GM12878 (cell line): ENCODE results near the gene TAX1BP1. TPM values are rescaled to one million over a fixed set of nuclear protein-coding genes. Genes with fewer than 3 reads are reported as not detected.

Source experiments
- ATAC-seq: fragments of 200-7000 bp; cut with Tn5 transposase; 3 replicates; pipeline ENCODE4 v1.9.1; 2020; ENCODE audit warnings: mild to moderate bottlenecking, moderate library complexity
- BruUV-seq: library from RNA; stranded (reverse); fragments of 400-500 nt; replicated peaks from 2 replicates; lab custom pipeline; 2021; lab: Mats Ljungman, UMichigan
- CTCF ChIA-PET: fragments of 300-600 bp; sonication (Branson Sonifier 250); formaldehyde crosslinking; extraction: SDS; loops from one replicate; lab custom pipeline; 2021; ENCODE audit warnings: inconsistent platforms; lab: Yijun Ruan, JAX
- POLR2A ChIA-PET: fragments of 350-600 bp; formaldehyde crosslinking; extraction: SDS; loops from one replicate; lab custom pipeline; 2021; ENCODE audit warnings: inconsistent platforms; lab: Charles Lee
- RAD21 ChIA-PET: fragments of 300-600 bp; sonication (Branson Sonifier 250); formaldehyde crosslinking; loops from one replicate; lab custom pipeline; 2023; ENCODE audit warnings: antibody characterized with exemption; ENCODE audit not compliant: unreplicated experiment; lab: Charles Lee
- SMC1A ChIA-PET: fragments of 300-600 bp; sonication (Branson Sonifier 250); formaldehyde crosslinking; loops from one replicate; lab custom pipeline; 2023; ENCODE audit not compliant: unreplicated experiment, uncharacterized antibody; lab: Charles Lee
- DNase-seq: peaks from one replicate; pipeline ENCODE4 v3.0.0-alpha.2; 2011; ENCODE audit warnings: low read depth, low spot score
- FAIRE-seq: peaks from 3 replicates; lab custom pipeline; 2011; peaks lifted over from hg19 to GRCh38; lab: Jason Lieb, UNC
- H2AFZ ChIP-seq: 2 replicates; pipeline ENCODE4 v1.6.0; 2011; ENCODE audit warnings: low read depth, low read length, control low read depth; ENCODE audit not compliant: control insufficient read depth
- H3K27ac ChIP-seq: 2 replicates; pipeline ENCODE4 v1.5.1; 2011; ENCODE audit warnings: control low read depth; ENCODE audit not compliant: control insufficient read depth, insufficient read depth
- H3K27me3 ChIP-seq, 2 experiments: replicated peaks in 1 of 2; 2 replicates each; pipeline versions ENCODE4 v1.6.0 to v1.6.1; 2011; ENCODE audit warnings: low read length in 1 of 2; ENCODE audit not compliant: control insufficient read depth in 2 of 2, insufficient read depth in 2 of 2
- H3K36me3 ChIP-seq, 2 experiments: 2 replicates each; pipeline ENCODE4 v1.5.1; 2011; ENCODE audit warnings: low read length in 1 of 2; ENCODE audit not compliant: control insufficient read depth in 2 of 2, insufficient read depth in 2 of 2
- H3K4me1 ChIP-seq: 2 replicates; pipeline ENCODE4 v1.6.1; 2011; ENCODE audit warnings: mild to moderate bottlenecking, low read length, moderate library complexity, mixed read lengths; ENCODE audit not compliant: control insufficient read depth, insufficient read depth
- H3K4me2 ChIP-seq: 2 replicates; pipeline ENCODE4 v1.6.0; 2011; ENCODE audit warnings: control low read depth; ENCODE audit not compliant: control insufficient read depth, insufficient read depth
- H3K4me3 ChIP-seq: fragments of 200-600 bp; sonication (generic); 2 replicates; pipeline ENCODE4 v1.5.1; 2016
- H3K79me2 ChIP-seq: 2 replicates; pipeline ENCODE4 v1.6.0; 2011; ENCODE audit warnings: low read length; ENCODE audit not compliant: control insufficient read depth, insufficient read depth
- H3K9ac ChIP-seq: 2 replicates; pipeline ENCODE4 v1.8.0; 2011; ENCODE audit warnings: low read length, control low read depth, mixed read lengths; ENCODE audit not compliant: control insufficient read depth, insufficient read depth
- H3K9me3 ChIP-seq: replicated peaks from 3 replicates; pipeline ENCODE4 v1.5.1; 2011; ENCODE audit warnings: mild to moderate bottlenecking, low read length; ENCODE audit not compliant: control insufficient read depth, insufficient read depth
- H4K20me1 ChIP-seq: 2 replicates; pipeline ENCODE4 v1.6.0; 2011; ENCODE audit not compliant: control insufficient read depth, insufficient read depth
- BACH1 ChIP-seq: fragments of 450-650 bp; IDR thresholded peaks from 2 replicates; pipeline ENCODE4 v1.6.1; 2017; ENCODE audit warnings: mild to moderate bottlenecking, borderline replicate concordance
- CREB1 ChIP-seq: IDR thresholded peaks from 2 replicates; pipeline ENCODE4 v1.6.1; 2012; ENCODE audit warnings: low read depth, mild to moderate bottlenecking, inconsistent platforms
- EGR1 ChIP-seq, 2 experiments: IDR thresholded peaks; 1 replicate in 1 of 2; 2 replicates in 1 of 2; pipeline ENCODE4 v1.6.1; 2011 to 2012; ENCODE audit warnings: low read depth in 2 of 2, low read length in 2 of 2, borderline replicate concordance in 1 of 2, mild to moderate bottlenecking in 1 of 2, moderate library complexity in 1 of 2
- FOXK2 ChIP-seq: fragments of 450-650 bp; IDR thresholded peaks from 2 replicates; pipeline ENCODE4 v1.6.1; 2017; ENCODE audit warnings: mild to moderate bottlenecking, moderate library complexity
- HDAC2 ChIP-seq: fragments of 200-600 bp; sonication (generic); IDR thresholded peaks from 2 replicates; pipeline ENCODE4 v1.6.1; 2017
- JUND ChIP-seq: IDR thresholded peaks from 2 replicates; pipeline ENCODE4 v1.6.1; 2012; ENCODE audit warnings: low read depth, mild to moderate bottlenecking, low read length, improper control_type of control experiment, moderate library complexity
- MXI1 ChIP-seq: fragments of 150-350 bp; IDR thresholded peaks from 2 replicates; pipeline ENCODE4 v1.6.1; 2011; ENCODE audit warnings: low read depth, mild to moderate bottlenecking, inconsistent platforms, low read length, improper control_type of control experiment
- MYC ChIP-seq: IDR thresholded peaks from 2 replicates; pipeline ENCODE4 v1.6.1; 2011; ENCODE audit warnings: mild to moderate bottlenecking, low read length, moderate library complexity, inconsistent platforms; ENCODE audit not compliant: insufficient read depth, insufficient replicate concordance, insufficient read length, severe bottlenecking
- NFXL1 ChIP-seq: fragments of 450-650 bp; IDR thresholded peaks from 2 replicates; pipeline ENCODE4 v1.6.1; 2017; ENCODE audit warnings: antibody characterized with exemption, mild to moderate bottlenecking, borderline replicate concordance
- POLR2AphosphoS2 ChIP-seq: IDR thresholded peaks from 2 replicates; pipeline ENCODE4 v1.6.1; 2011; ENCODE audit warnings: low read depth, mild to moderate bottlenecking, low read length, improper control_type of control experiment, moderate library complexity
- RAD51 ChIP-seq: fragments of 450-650 bp; IDR thresholded peaks from 2 replicates; pipeline ENCODE4 v1.6.1; 2016; ENCODE audit warnings: moderate library complexity, mild to moderate bottlenecking, inconsistent platforms
- SRF ChIP-seq, 2 experiments: IDR thresholded peaks; 2 replicates each; pipeline ENCODE4 v1.6.1; 2011; ENCODE audit warnings: low read depth in 2 of 2, low read length in 2 of 2, mild to moderate bottlenecking in 1 of 2, moderate library complexity in 1 of 2
- STAT1 ChIP-seq: fragments of 450-650 bp; conservative IDR thresholded peaks from 2 replicates; pipeline ENCODE4 v1.6.1; 2014; ENCODE audit warnings: antibody characterized with exemption, mild to moderate bottlenecking
- SUPT20H ChIP-seq: IDR thresholded peaks from 2 replicates; pipeline ENCODE4 v1.6.1; 2011; ENCODE audit warnings: low read depth, mild to moderate bottlenecking, low read length, moderate library complexity, borderline replicate concordance; ENCODE audit not compliant: control insufficient read depth
- TAF1 ChIP-seq: IDR thresholded peaks from 2 replicates; pipeline ENCODE4 v1.6.1; 2011; ENCODE audit warnings: mild to moderate bottlenecking, low read depth, low read length, borderline replicate concordance
- TCF3 ChIP-seq: IDR thresholded peaks from 2 replicates; pipeline ENCODE4 v1.6.1; 2012; ENCODE audit warnings: low read depth, mild to moderate bottlenecking, low read length, borderline replicate concordance; ENCODE audit not compliant: insufficient read depth
- YY1 ChIP-seq: IDR thresholded peaks from 2 replicates; pipeline ENCODE4 v1.6.1; 2011; ENCODE audit warnings: low read depth, mild to moderate bottlenecking, low read length
- ZNF24 ChIP-seq: fragments of 450-650 bp; IDR thresholded peaks from 2 replicates; pipeline ENCODE4 v1.6.1; 2017; ENCODE audit warnings: antibody characterized with exemption, mild to moderate bottlenecking
- WGBS: methylation state at CpG from one replicate; pipeline ENCODE4 v1.1.6; 2016; ENCODE audit warnings: low lambda C conversion rate; ENCODE audit not compliant: insufficient replicate concordance, insufficient coverage; ENCODE audit errors: missing lambda C conversion rate; 5-methylcytosine and 5-hydroxymethylcytosine counted together
- in situ Hi-C: fragments of 300-500 bp; cut with MboI; formaldehyde crosslinking; loops from 9 replicates; pipeline ENCODE4 v1.14.3; 2018; ENCODE audit warnings: mixed read lengths
- intact Hi-C: fragments of 100-400 bp; cut with micrococcal nuclease; formaldehyde crosslinking; loops from one replicate; pipeline ENCODE4 v1.14.2; 2022; ENCODE audit not compliant: unreplicated experiment
- polyA plus RNA-seq, 11 experiments: library from polyadenylated mRNA; depleted of rRNA in 4 of 11; unstranded in 6 of 11; stranded (reverse) in 5 of 11; fragments of >200 nt; fragmentation: Nextera tagmentation in 4 of 11; fragmentation: Illumina TruSeq in 1 of 11; extraction: Ambion mirVana in 4 of 11; extraction: Trizol in 1 of 11; gene quantifications; 1 replicate in 1 of 11; 2 replicates in 10 of 11; pipeline versions ENCODE4 v1.2.1 to v1.2.3, GENCODE V29; 2011 to 2016; ENCODE audit warnings: inconsistent platforms in 2 of 11, missing spikeins in 2 of 11, low read depth in 1 of 11
- total RNA-seq, 4 experiments: library from RNA; depleted of rRNA in 3 of 4; stranded (reverse); fragments of >200 nt in 3 of 4; fragmentation: Illumina TruSeq in 1 of 4; extraction: Trizol in 1 of 4; gene quantifications; 2 replicates each; pipeline versions ENCODE4 v1.2.1 to v1.2.3, GENCODE V29; 2013 to 2021
- TF ChIP-seq, protein P1 (sequence below): fragments of 450-650 bp; formaldehyde crosslinking; IDR thresholded peaks from 2 replicates; pipeline ENCODE4 v1.4.0; 2022; ENCODE audit warnings: mild to moderate bottlenecking, moderate library complexity
- TF ChIP-seq, protein P2 (sequence below), 3 experiments: IDR thresholded peaks in 2 of 3; conservative IDR thresholded peaks in 1 of 3; 2 replicates each; pipeline ENCODE4 v1.5.1; 2011; ENCODE audit warnings: low read depth in 3 of 3, low read length in 3 of 3, mild to moderate bottlenecking in 3 of 3, control low read depth in 2 of 3, moderate library complexity in 2 of 3, inconsistent platforms in 1 of 3, mixed read lengths in 1 of 3; ENCODE audit not compliant: control insufficient read depth in 2 of 3, insufficient read depth in 1 of 3; ENCODE audit errors: extremely low read depth in 1 of 3

TAX1BP1 gene
- total and polyA plus RNA-seq, 10 of the 15 experiments (the other 5 are each of a cell fraction or from before 2014, with no cell fraction given): 30.8 to 105 (median 52.0) TPM

DNA sequence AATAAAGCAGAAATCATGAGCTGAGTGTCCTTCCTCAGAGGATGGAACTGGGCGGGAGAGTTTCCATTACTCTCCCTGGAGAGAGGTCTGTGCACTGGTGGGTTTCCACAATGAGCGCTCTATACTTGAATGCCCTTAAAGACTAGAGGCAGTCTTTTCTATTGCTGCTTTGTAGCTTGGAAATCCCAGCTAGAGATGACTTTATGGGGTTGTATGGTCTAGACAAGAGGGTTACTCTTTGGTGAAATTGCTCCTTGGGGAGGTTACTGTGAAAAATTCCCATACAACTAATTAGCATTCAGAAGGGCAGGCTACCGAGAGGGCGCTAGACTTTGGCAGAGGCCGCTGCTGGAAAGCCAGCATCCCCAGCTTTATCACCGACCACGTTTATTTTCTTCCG is 136.8 kb downstream of the TAX1BP1 start:
- ATAC-seq: no peak
- DNase-seq: no peak
- H3K79me2 ChIP-seq: no peaks in the 10 kb centered on the region
- H3K9ac ChIP-seq: no peak overlapping the region
- RAD21 ChIA-PET: no interaction called here
- no peaks in the 10 kb centered on the region for H3K36me3 ChIP-seq
- no peak overlapping the region for H3K27ac ChIP-seq
- H3K9me3 ChIP-seq: no peaks in the 10 kb centered on the region
- no peaks in the 10 kb centered on the region; a peak in 1 of 4 replicates for H3K27me3 ChIP-seq
- no peak overlapping the region for H3K4me3 ChIP-seq
- H4K20me1 ChIP-seq: no peaks in the 10 kb centered on the region
- intact Hi-C loops (no loop called here), in situ Hi-C loops (no loop called here)
- TF ChIP-seq HDAC2 (no peak), CREB1 (no peak), MYC (no peak), BACH1 (no peak), YY1 (no peak), EGR1 (IDR thresholded peaks at IDR 0.05; ENCODE audit: borderline replicate concordance in 1 of 2, low read depth in 2 of 2, low read length in 2 of 2) (no peak), POLR2AphosphoS2 (no peak), SUPT20H (no peak), STAT1 (no peak), ZNF24 (no peak), TCF3 (no peak), TAF1 (no peak), RAD51 (no peak), MXI1 (no peak), SRF (IDR thresholded peaks at IDR 0.05; ENCODE audit: low read depth in 2 of 2, low read length in 2 of 2) (no peak), NFXL1 (no peak), JUND (no peak), FOXK2 (no peak)
- TF ChIP-seq, protein P1, sequence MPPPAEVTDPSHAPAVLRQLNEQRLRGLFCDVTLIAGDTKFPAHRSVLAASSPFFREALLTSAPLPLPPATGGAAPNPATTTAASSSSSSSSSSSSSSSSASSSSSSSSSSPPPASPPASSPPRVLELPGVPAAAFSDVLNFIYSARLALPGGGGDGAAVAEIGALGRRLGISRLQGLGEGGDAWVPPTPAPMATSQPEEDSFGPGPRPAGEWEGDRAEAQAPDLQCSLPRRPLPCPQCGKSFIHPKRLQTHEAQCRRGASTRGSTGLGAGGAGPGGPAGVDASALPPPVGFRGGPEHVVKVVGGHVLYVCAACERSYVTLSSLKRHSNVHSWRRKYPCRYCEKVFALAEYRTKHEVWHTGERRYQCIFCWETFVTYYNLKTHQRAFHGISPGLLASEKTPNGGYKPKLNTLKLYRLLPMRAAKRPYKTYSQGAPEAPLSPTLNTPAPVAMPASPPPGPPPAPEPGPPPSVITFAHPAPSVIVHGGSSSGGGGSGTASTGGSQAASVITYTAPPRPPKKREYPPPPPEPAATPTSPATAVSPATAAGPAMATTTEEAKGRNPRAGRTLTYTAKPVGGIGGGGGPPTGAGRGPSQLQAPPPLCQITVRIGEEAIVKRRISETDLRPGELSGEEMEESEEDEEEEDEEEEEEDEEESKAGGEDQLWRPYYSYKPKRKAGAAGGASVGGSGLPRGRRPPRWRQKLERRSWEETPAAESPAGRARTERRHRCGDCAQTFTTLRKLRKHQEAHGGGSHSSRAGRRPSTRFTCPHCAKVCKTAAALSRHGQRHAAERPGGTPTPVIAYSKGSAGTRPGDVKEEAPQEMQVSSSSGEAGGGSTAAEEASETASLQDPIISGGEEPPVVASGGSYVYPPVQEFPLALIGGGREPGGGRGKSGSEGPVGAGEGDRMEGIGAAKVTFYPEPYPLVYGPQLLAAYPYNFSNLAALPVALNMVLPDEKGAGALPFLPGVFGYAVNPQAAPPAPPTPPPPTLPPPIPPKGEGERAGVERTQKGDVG (CRISPR knock-in tag): no peak
- TF ChIP-seq, protein P2, sequence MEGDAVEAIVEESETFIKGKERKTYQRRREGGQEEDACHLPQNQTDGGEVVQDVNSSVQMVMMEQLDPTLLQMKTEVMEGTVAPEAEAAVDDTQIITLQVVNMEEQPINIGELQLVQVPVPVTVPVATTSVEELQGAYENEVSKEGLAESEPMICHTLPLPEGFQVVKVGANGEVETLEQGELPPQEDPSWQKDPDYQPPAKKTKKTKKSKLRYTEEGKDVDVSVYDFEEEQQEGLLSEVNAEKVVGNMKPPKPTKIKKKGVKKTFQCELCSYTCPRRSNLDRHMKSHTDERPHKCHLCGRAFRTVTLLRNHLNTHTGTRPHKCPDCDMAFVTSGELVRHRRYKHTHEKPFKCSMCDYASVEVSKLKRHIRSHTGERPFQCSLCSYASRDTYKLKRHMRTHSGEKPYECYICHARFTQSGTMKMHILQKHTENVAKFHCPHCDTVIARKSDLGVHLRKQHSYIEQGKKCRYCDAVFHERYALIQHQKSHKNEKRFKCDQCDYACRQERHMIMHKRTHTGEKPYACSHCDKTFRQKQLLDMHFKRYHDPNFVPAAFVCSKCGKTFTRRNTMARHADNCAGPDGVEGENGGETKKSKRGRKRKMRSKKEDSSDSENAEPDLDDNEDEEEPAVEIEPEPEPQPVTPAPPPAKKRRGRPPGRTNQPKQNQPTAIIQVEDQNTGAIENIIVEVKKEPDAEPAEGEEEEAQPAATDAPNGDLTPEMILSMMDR (IDR thresholded peaks at IDR 0.05 in 2 of 3, conservative IDR thresholded peaks at IDR 0.05 in 1 of 3; ENCODE audit: control insufficient read depth in 2 of 3, extremely low read depth in 1 of 3, insufficient read depth in 1 of 3, low read depth in 3 of 3, low read length in 3 of 3): no peak
- no peak overlapping the region for H3K4me2 ChIP-seq
- SMC1A ChIA-PET: interaction anchor here (0.6 kb wide), 1 partner anchor 272 kb away, joined by 3 read pairs; no protein-coding TSS in a partner anchor
- POLR2A ChIA-PET: no interaction called here
- CTCF ChIA-PET: no interaction called here
- H2AFZ ChIP-seq: no peak overlapping the region
- FAIRE-seq: no peak
- no TSS peak for BruUV-seq
- H3K4me1 ChIP-seq: no peaks in the 10 kb centered on the region
- WGBS: 51% methylated on average over 8 of the region's 8 CpGs
